ENCODE results near the gene TMEM272. TPM values are rescaled to one million over a fixed set of nuclear protein-coding genes. Genes with fewer than 3 reads are reported as not detected.

Gene TMEM272
- total RNA-seq, 1 experiment from 2014 or later = 0.14 TPM

GRCh38 chr13:51887468-51887867, 42.5 kb upstream of the TMEM272 start:
- TF ChIP-seq CTCF (IDR thresholded peaks at IDR 0.05; ENCODE audit: insufficient read depth in 1 of 2, low read depth in 1 of 2, low read length in 1 of 2, severe bottlenecking in 1 of 2, unreplicated experiment in 1 of 2) = no peak
- H3K27me3 Mint-ChIP-seq (ENCODE audit: insufficient read depth, unreplicated experiment) = no peaks in the 10 kb centered on the region
- intact Hi-C loops (cut with micrococcal nuclease; ENCODE audit: unreplicated experiment) = no loop called here
- Histone ChIP-seq H3K27me3 (replicated peaks; ENCODE audit: control insufficient read depth, insufficient read depth, low read length) (no peaks in the 10 kb centered on the region), H3K36me3 (ENCODE audit: control insufficient read depth, insufficient read depth, low read length) (no peaks in the 10 kb centered on the region), H3K4me1 (no peaks in the 10 kb centered on the region), H3K9me3 (0 out of 2 replicates have a peak, but pooled peaks cover 5% of the 10 kb centered on the region), H3K4me3 (ENCODE audit: low read depth, low read length) (no peak overlapping the region)
- H3K36me3 Mint-ChIP-seq (ENCODE audit: insufficient read depth, unreplicated experiment) = no peaks in the 10 kb centered on the region
- POLR2A ChIA-PET = no interaction called here
- no peaks in the 10 kb centered on the region for H3K4me1 Mint-ChIP-seq (ENCODE audit: low read depth, unreplicated experiment)
- DNase-seq = no peak
- no peak overlapping the region for H3K27ac Mint-ChIP-seq (ENCODE audit: unreplicated experiment)
- CTCF ChIA-PET = no interaction called here
- H3K9me3 Mint-ChIP-seq (ENCODE audit: unreplicated experiment) = peaks cover 7% of the 10 kb centered on the region
- BruUV-seq (replicated peaks) = no TSS peak
- H3K4me3 Mint-ChIP-seq (ENCODE audit: unreplicated experiment) = no peak overlapping the region

GRCh38 chr13:51885651-51886050, 40.7 kb upstream of the TMEM272 start:
- POLR2A ChIA-PET = no interaction called here
- Mint-ChIP-seq H3K4me1 (ENCODE audit: low read depth, unreplicated experiment) (no peaks in the 10 kb centered on the region), H3K27me3 (ENCODE audit: insufficient read depth, unreplicated experiment) (no peaks in the 10 kb centered on the region), H3K4me3 (ENCODE audit: unreplicated experiment) (no peak overlapping the region), H3K27ac (ENCODE audit: unreplicated experiment) (no peak overlapping the region), H3K9me3 (ENCODE audit: unreplicated experiment) (peaks cover 7% of the 10 kb centered on the region), H3K36me3 (ENCODE audit: insufficient read depth, unreplicated experiment) (no peaks in the 10 kb centered on the region)
- Histone ChIP-seq H3K27me3 (replicated peaks; ENCODE audit: control insufficient read depth, insufficient read depth, low read length) (no peaks in the 10 kb centered on the region), H3K4me3 (ENCODE audit: low read depth, low read length) (no peak overlapping the region), H3K36me3 (ENCODE audit: control insufficient read depth, insufficient read depth, low read length) (no peaks in the 10 kb centered on the region), H3K9me3 (0 out of 2 replicates have a peak, but pooled peaks cover 5% of the 10 kb centered on the region), H3K4me1 (no peaks in the 10 kb centered on the region)
- no TSS peak for BruUV-seq (replicated peaks)
- no peak for TF ChIP-seq CTCF (IDR thresholded peaks at IDR 0.05; ENCODE audit: insufficient read depth in 1 of 2, low read depth in 1 of 2, low read length in 1 of 2, severe bottlenecking in 1 of 2, unreplicated experiment in 1 of 2)
- intact Hi-C loops (cut with micrococcal nuclease; ENCODE audit: unreplicated experiment) = no loop called here
- CTCF ChIA-PET = no interaction called here
- no peak for DNase-seq

GRCh38 chr13:51883226-51883600, 38.2 kb upstream of the TMEM272 start:
- intact Hi-C loops (cut with micrococcal nuclease; ENCODE audit: unreplicated experiment) = no loop called here
- CTCF ChIA-PET = no interaction called here
- Histone ChIP-seq H3K4me1 (no peaks in the 10 kb centered on the region), H3K27me3 (replicated peaks; ENCODE audit: control insufficient read depth, insufficient read depth, low read length) (no peaks in the 10 kb centered on the region), H3K36me3 (ENCODE audit: control insufficient read depth, insufficient read depth, low read length) (no peaks in the 10 kb centered on the region), H3K9me3 (0 out of 2 replicates have a peak, but pooled peaks cover 5% of the 10 kb centered on the region), H3K4me3 (ENCODE audit: low read depth, low read length) (no peak overlapping the region)
- no TSS peak for BruUV-seq (replicated peaks)
- H3K36me3 Mint-ChIP-seq (ENCODE audit: insufficient read depth, unreplicated experiment) = no peaks in the 10 kb centered on the region
- peaks cover 7% of the 10 kb centered on the region for H3K9me3 Mint-ChIP-seq (ENCODE audit: unreplicated experiment)
- H3K4me3 Mint-ChIP-seq (ENCODE audit: unreplicated experiment) = no peak overlapping the region
- POLR2A ChIA-PET = interaction anchor here (0.6 kb wide), 1 partner anchor 256 kb away, joined by 3 read pairs; no protein-coding TSS in a partner anchor
- DNase-seq = no peak
- H3K27ac Mint-ChIP-seq (ENCODE audit: unreplicated experiment) = no peak overlapping the region
- no peak for TF ChIP-seq CTCF (IDR thresholded peaks at IDR 0.05; ENCODE audit: insufficient read depth in 1 of 2, low read depth in 1 of 2, low read length in 1 of 2, severe bottlenecking in 1 of 2, unreplicated experiment in 1 of 2)
- no peaks in the 10 kb centered on the region for H3K4me1 Mint-ChIP-seq (ENCODE audit: low read depth, unreplicated experiment)
- H3K27me3 Mint-ChIP-seq (ENCODE audit: insufficient read depth, unreplicated experiment) = no peaks in the 10 kb centered on the region
